ENCODE data around the gene TPCN1. TPM values are rescaled to one million over a fixed set of nuclear protein-coding genes. Genes with fewer than 3 reads are reported as not detected.
A peak's percentile ranks its signal among the peaks of the same experiment; 100 is the strongest.

The TPCN1 gene
- total and polyA plus RNA-seq, 2 of the 13 experiments (the other 11 are each of a cell fraction or from before 2014, with no cell fraction given): 8.0 to 26.8 TPM

GRCh38 chr12:113320401-113320800 is 99.1 kb downstream of the TPCN1 start (continued):
- TF ChIP-seq FIP1L1 (IDR thresholded peaks at IDR 0.05; ENCODE audit: borderline replicate concordance, insufficient read depth, low read depth, low read length) (no peak), ZNF235 (CRISPR knock-in tag; IDR thresholded peaks at IDR 0.05; ENCODE audit: borderline replicate concordance) (no peak), TOPORS (CRISPR knock-in tag; IDR thresholded peaks at IDR 0.05) (no peak), GTF2F1 (IDR thresholded peaks at IDR 0.05; ENCODE audit: low read length) (no peak), ZNF562 (CRISPR knock-in tag; IDR thresholded peaks at IDR 0.05; ENCODE audit: borderline replicate concordance) (no peak)

- TF ChIP-seq ZBTB25 (CRISPR knock-in tag; IDR thresholded peaks at IDR 0.05) (no peak), ZNF253 (CRISPR knock-in tag; IDR thresholded peaks at IDR 0.05; ENCODE audit: borderline replicate concordance) (no peak), MIER3 (CRISPR knock-in tag; IDR thresholded peaks at IDR 0.05; ENCODE audit: borderline replicate concordance) (no peak), TMF1 (CRISPR knock-in tag; IDR thresholded peaks at IDR 0.05; ENCODE audit: low read depth) (no peak), MAFK (conservative IDR thresholded peaks at IDR 0.05 in 1 of 2, IDR thresholded peaks at IDR 0.05 in 1 of 2; ENCODE audit: low read length in 2 of 2) (peak; percentile 23 to 39; a peak in 2 of 4 replicates), SMAD3 (CRISPR knock-in tag; IDR thresholded peaks at IDR 0.05) (no peak)
- Histone ChIP-seq H3K27me3 (ENCODE audit: control insufficient read depth in 1 of 2, insufficient read depth in 2 of 2, low read length in 2 of 2) (no peaks in the 10 kb centered on the region), H4K20me1 (ENCODE audit: insufficient read depth, low read length) (no peaks in the 10 kb centered on the region), H2AFZ (ENCODE audit: low read length) (no peak overlapping the region), H3K79me2 (ENCODE audit: insufficient read depth, low read length) (no peaks in the 10 kb centered on the region), H3K4me3 (replicated peaks in 1 of 3; ENCODE audit: insufficient read depth in 1 of 3, low read depth in 2 of 3, low read length in 3 of 3) (no peak overlapping the region), H3K36me3 (replicated peaks in 1 of 2; ENCODE audit: control insufficient read depth in 1 of 2, insufficient read depth in 2 of 2, low read length in 2 of 2) (peaks cover 5 to 7% of the 10 kb centered on the region in 2 experiments; a peak in 1 of 5 replicates), H3K9me3 (ENCODE audit: low read length) (no peaks in the 10 kb centered on the region), H3K4me2 (ENCODE audit: low read depth, low read length) (no peak overlapping the region), H3K27ac (ENCODE audit: extremely low read length, insufficient read depth, low read length) (no peak overlapping the region), H3K9ac (ENCODE audit: insufficient read depth, low read depth, low read length) (no peak overlapping the region), H3K4me1 (ENCODE audit: insufficient read depth, low read length) (no peaks in the 10 kb centered on the region)
- in situ Hi-C loops (cut with HindIII; ENCODE audit: extremely low pct_ligation_motif_present, low pct_unique_long_range_greater_than_20kb) (no loop called here), intact Hi-C loops (cut with micrococcal nuclease; ENCODE audit: unreplicated experiment) (no loop called here)
- POLR2A ChIA-PET: interaction anchor here (1.2 kb wide), 1 partner anchor 13 kb away, joined by 3 read pairs; the partner anchor contains the start of gene SLC8B1
- FAIRE-seq (no peak), DNase-seq (ENCODE audit: low spot score) (no peak), ATAC-seq (no peak)
- 97% methylated on average over 2 of the region's 2 CpGs for WGBS (ENCODE audit: low lambda C conversion rate)
- CTCF ChIA-PET (ENCODE audit: low intra/inter-chr PET ratio, low total read pairs): no interaction called here
- BruUV-seq (replicated peaks): no TSS peak
Measured at GRCh38 chr12:113322343-113322742, 101.1 kb downstream of the TPCN1 start.
